SKM-1 (cell line): Measurements from ENCODE around the gene MYOF.

Source experiments
- DNase-seq: peaks from one replicate; lab custom pipeline; 2025; ENCODE audit not compliant: unreplicated experiment; lab: John Stamatoyannopoulos, UW

Gene MYOF

DNA sequence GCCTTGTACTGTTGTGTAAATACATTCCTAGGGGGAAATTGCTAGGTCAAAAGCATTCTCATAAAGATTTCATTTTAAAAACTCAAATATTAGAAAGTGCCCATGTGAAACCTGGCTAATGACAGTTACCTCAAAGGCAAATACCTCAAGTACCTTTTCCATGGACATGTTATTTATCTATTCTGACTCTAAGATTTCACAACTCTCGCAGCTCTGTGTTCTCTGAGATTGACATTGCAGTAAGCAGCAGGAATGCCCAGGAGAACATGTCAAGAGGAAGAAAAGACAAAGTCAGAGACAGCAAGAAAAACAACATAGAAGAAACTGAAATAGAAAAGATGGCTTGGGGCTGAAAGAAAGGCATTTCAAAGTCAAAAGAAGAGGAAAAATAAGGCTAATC is 221.0 kb downstream of the MYOF start:
- DNase-seq, result no peak

DNA sequence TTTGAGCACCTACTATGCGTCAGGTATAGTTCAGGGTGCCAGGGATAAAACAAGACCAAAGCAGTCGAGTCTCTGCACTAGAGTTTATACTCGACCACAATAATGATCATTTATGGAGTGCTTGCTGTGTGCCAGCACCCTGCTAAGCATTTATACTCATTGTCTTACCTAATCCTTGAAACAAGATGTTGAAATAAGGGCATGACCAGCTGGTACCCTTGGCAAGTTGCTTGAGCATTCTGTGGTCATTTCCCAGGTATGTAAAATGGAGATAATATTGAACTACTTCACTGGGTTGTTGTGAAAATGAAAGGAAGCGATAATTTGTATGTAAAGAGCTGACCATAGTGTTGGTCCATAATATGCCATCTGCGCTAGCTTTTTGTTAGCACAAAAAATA is 223.0 kb downstream of the MYOF start:
- no peak for DNase-seq
